ENCODE measurements around the gene NTRK2. TPM values are rescaled to one million over a fixed set of nuclear protein-coding genes. Genes with fewer than 3 reads are reported as not detected.

The NTRK2 gene
- total RNA-seq, 1 donor from 2014 or later, result 0.02 TPM

DNA sequence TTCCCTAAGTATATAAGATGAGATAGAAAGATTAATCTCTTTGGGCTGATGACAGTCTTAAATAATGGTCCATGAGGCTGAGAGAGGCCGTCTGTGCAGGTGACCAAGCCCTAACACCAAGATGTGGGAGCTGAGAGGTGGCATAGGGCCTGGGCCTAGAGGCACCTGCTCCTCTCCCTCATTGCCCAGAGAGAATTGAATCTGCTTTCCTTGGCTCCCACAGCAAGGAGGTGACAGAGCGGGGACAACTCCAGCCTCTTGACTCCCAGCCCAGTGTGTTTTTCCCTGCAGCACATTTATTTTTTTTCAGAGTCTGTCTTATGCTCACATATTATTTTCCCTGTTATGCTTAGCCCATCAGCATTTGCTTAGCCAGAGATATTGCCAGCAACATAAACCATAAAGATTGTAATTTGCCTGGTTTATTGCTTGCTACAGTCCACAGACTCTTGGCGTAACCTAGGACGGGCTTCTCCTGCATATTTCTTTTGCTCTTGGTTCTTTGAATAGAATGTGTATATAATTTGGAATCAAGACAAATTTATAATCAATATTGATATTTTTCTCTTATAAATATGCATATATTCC lies 105.6 kb downstream of the NTRK2 start:
- Mint-ChIP-seq H3K9me3 (no peaks in the 10 kb centered on the region), H3K27ac (no peak overlapping the region), H3K4me1 (no peaks in the 10 kb centered on the region), H3K4me3 (no peak overlapping the region), H3K36me3 (no peaks in the 10 kb centered on the region), H3K27me3 (ENCODE audit: insufficient read depth, low read depth) (peaks cover 2% of the 10 kb centered on the region)
- Histone ChIP-seq H2AFZ (replicated peaks) (no peak overlapping the region), H3K4me2 (no peak overlapping the region), H3K4me1 (peaks cover 6% of the 10 kb centered on the region), H4K20me1 (ENCODE audit: low read depth) (no peaks in the 10 kb centered on the region), H3K36me3 (no peaks in the 10 kb centered on the region), H3K79me2 (ENCODE audit: low read depth) (no peaks in the 10 kb centered on the region), H3K9me3 (ENCODE audit: low read depth) (no peaks in the 10 kb centered on the region), H3F3A (ENCODE audit: low read depth) (no peaks in the 10 kb centered on the region), H3K4me3 (no peak overlapping the region), H3K27me3 (no peaks in the 10 kb centered on the region), H3K27ac (no peak overlapping the region), H3K9ac (no peak overlapping the region)
- TF ChIP-seq EZH2 (IDR thresholded peaks at IDR 0.05), result no peak
- TF ChIP-seq EZH2phosphoT487 (IDR thresholded peaks at IDR 0.05), result no peak
- TF ChIP-seq, protein P1, sequence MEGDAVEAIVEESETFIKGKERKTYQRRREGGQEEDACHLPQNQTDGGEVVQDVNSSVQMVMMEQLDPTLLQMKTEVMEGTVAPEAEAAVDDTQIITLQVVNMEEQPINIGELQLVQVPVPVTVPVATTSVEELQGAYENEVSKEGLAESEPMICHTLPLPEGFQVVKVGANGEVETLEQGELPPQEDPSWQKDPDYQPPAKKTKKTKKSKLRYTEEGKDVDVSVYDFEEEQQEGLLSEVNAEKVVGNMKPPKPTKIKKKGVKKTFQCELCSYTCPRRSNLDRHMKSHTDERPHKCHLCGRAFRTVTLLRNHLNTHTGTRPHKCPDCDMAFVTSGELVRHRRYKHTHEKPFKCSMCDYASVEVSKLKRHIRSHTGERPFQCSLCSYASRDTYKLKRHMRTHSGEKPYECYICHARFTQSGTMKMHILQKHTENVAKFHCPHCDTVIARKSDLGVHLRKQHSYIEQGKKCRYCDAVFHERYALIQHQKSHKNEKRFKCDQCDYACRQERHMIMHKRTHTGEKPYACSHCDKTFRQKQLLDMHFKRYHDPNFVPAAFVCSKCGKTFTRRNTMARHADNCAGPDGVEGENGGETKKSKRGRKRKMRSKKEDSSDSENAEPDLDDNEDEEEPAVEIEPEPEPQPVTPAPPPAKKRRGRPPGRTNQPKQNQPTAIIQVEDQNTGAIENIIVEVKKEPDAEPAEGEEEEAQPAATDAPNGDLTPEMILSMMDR (IDR thresholded peaks at IDR 0.05), result no peak
- no peak for DNase-seq (ENCODE audit: low spot score)

GRCh38 chr9:84778570-84778969 lies 109.0 kb downstream of the NTRK2 start:
- Mint-ChIP-seq H3K4me1 (no peaks in the 10 kb centered on the region), H3K9me3 (no peaks in the 10 kb centered on the region), H3K27me3 (ENCODE audit: insufficient read depth, low read depth) (peaks cover 4% of the 10 kb centered on the region), H3K4me3 (no peak overlapping the region), H3K36me3 (no peaks in the 10 kb centered on the region), H3K27ac (no peak overlapping the region)
- no peak for DNase-seq (ENCODE audit: low spot score)
- peaks cover 6% of the 10 kb centered on the region for H3K4me1 ChIP-seq
- H3F3A ChIP-seq (ENCODE audit: low read depth), result no peaks in the 10 kb centered on the region
- no peaks in the 10 kb centered on the region for H4K20me1 ChIP-seq (ENCODE audit: low read depth)
- H3K9me3 ChIP-seq (ENCODE audit: low read depth), result no peaks in the 10 kb centered on the region
- H3K36me3 ChIP-seq, result no peaks in the 10 kb centered on the region
- H2AFZ ChIP-seq (replicated peaks), result peak overlapping the region; percentile 30
- no peak overlapping the region for H3K4me2 ChIP-seq
- TF ChIP-seq EZH2phosphoT487 (IDR thresholded peaks at IDR 0.05), result no peak
- TF ChIP-seq, protein P1 (IDR thresholded peaks at IDR 0.05), result no peak
- no peak for TF ChIP-seq EZH2 (IDR thresholded peaks at IDR 0.05)
- H3K9ac ChIP-seq, result no peak overlapping the region
- no peak overlapping the region for H3K4me3 ChIP-seq
- no peaks in the 10 kb centered on the region for H3K27me3 ChIP-seq
- H3K79me2 ChIP-seq (ENCODE audit: low read depth), result no peaks in the 10 kb centered on the region
- no peak overlapping the region for H3K27ac ChIP-seq

- H3K27me3 Mint-ChIP-seq (ENCODE audit: insufficient read depth, low read depth), result peaks cover 4% of the 10 kb centered on the region
- Histone ChIP-seq H3K27me3 (no peaks in the 10 kb centered on the region), H3K4me2 (no peak overlapping the region), H3K4me1 (peaks cover 6% of the 10 kb centered on the region), H3K27ac (no peak overlapping the region), H3K79me2 (ENCODE audit: low read depth) (no peaks in the 10 kb centered on the region), H3F3A (ENCODE audit: low read depth) (no peaks in the 10 kb centered on the region), H3K9ac (no peak overlapping the region), H4K20me1 (ENCODE audit: low read depth) (no peaks in the 10 kb centered on the region), H3K9me3 (ENCODE audit: low read depth) (no peaks in the 10 kb centered on the region), H3K4me3 (no peak overlapping the region), H2AFZ (replicated peaks) (no peak overlapping the region), H3K36me3 (no peaks in the 10 kb centered on the region)
- TF ChIP-seq, protein P1 (IDR thresholded peaks at IDR 0.05), result no peak
- TF ChIP-seq EZH2 (IDR thresholded peaks at IDR 0.05) (no peak), EZH2phosphoT487 (IDR thresholded peaks at IDR 0.05) (no peak)
- DNase-seq (ENCODE audit: low spot score), result no peak
- H3K27ac Mint-ChIP-seq, result no peak overlapping the region
- no peak overlapping the region for H3K4me3 Mint-ChIP-seq
- no peaks in the 10 kb centered on the region for H3K36me3 Mint-ChIP-seq
- H3K9me3 Mint-ChIP-seq, result no peaks in the 10 kb centered on the region
- H3K4me1 Mint-ChIP-seq, result peaks cover 2% of the 10 kb centered on the region
Observed at GRCh38 chr9:84779883-84780282, 110.4 kb downstream of the NTRK2 start.

All from neural progenitor cell (in vitro differentiated cells).